HCT116 (cell line): ENCODE measurements around the gene MAPK8IP1. TPM values are rescaled to one million over a fixed set of nuclear protein-coding genes. Genes with fewer than 3 reads are reported as not detected.

Experiments used
- ATAC-seq: fragments of 200-7000 bp; cut with Tn5 transposase; 2 replicates; pipeline ENCODE4 v1.9.1; 2020; ENCODE audit warnings: mild to moderate bottlenecking, moderate library complexity
- BruUV-seq: library from RNA; stranded (reverse); fragments of 400-500 nt; replicated peaks from 2 replicates; lab custom pipeline; 2021; lab: Mats Ljungman, UMichigan
- CTCF ChIA-PET: fragments of 300-600 bp; sonication (Branson Sonifier 250); formaldehyde crosslinking; loops from one replicate; lab custom pipeline; 2021; ENCODE audit warnings: antibody characterized with exemption; lab: Charles Lee
- POLR2A ChIA-PET: fragments of 300-600, 350-600 bp; sonication (Branson Sonifier 250); formaldehyde crosslinking; loops from one replicate; lab custom pipeline; 2021; ENCODE audit warnings: antibody characterized with exemption; lab: Charles Lee
- RAD21 ChIA-PET, 2 experiments: fragments of 300-600 bp; sonication (Branson Sonifier 250); formaldehyde crosslinking; loops; one replicate each; lab custom pipeline; 2023; ENCODE audit warnings: low total read pairs in 2 of 2; ENCODE audit not compliant: uncharacterized antibody in 2 of 2, unreplicated experiment in 2 of 2, low non-redundant PET in 1 of 2; lab: Charles Lee
- DNase-seq: peaks from one replicate; pipeline ENCODE4 v3.0.0-alpha.2; 2010; ENCODE audit warnings: low read depth, low spot score
- H2AFZ ChIP-seq: fragments of 200-600 bp; shearing (Covaris generic), sonication (generic); 2 replicates; pipeline ENCODE4 v1.6.1; 2017; ENCODE audit warnings: low read depth, mixed run types, mixed read lengths, antibody characterized with exemption, low read length; ENCODE audit not compliant: poor library complexity, severe bottlenecking
- H3K27ac ChIP-seq: 2 replicates; pipeline ENCODE4 v1.5.1; 2012; ENCODE audit warnings: low read depth, low read length
- H3K27me3 ChIP-seq: fragments of 200-600 bp; sonication (generic); 2 replicates; pipeline ENCODE4 v1.6.1; 2016; ENCODE audit warnings: mixed run types, low read length, mixed read lengths; ENCODE audit not compliant: insufficient read depth
- H3K36me3 ChIP-seq, 2 experiments: fragments of 200-500 bp in 1 of 2; fragments of 200-600 bp in 1 of 2; sonication (Bioruptor generic) in 1 of 2; sonication (generic) in 1 of 2; 2 replicates each; pipeline versions ENCODE4 v1.5.1 to v1.6.1; 2014 to 2016; ENCODE audit warnings: low read length in 2 of 2, inconsistent platforms in 1 of 2, mixed read lengths in 1 of 2, mixed run types in 1 of 2; ENCODE audit not compliant: insufficient read depth in 2 of 2, control insufficient read depth in 1 of 2
- H3K4me1 ChIP-seq, 2 experiments: fragments of 200-600 bp in 1 of 2; sonication (generic) in 1 of 2; 2 replicates each; pipeline versions ENCODE4 v1.5.1 to v1.6.1; 2012 to 2017; ENCODE audit warnings: low read length in 2 of 2, inconsistent platforms in 1 of 2, mild to moderate bottlenecking in 1 of 2, mixed read lengths in 1 of 2, mixed run types in 1 of 2, moderate library complexity in 1 of 2; ENCODE audit not compliant: insufficient read depth in 2 of 2, control insufficient read depth in 1 of 2
- H3K4me2 ChIP-seq: fragments of 200-600 bp; sonication (generic); 2 replicates; pipeline ENCODE4 v1.6.1; 2017; ENCODE audit warnings: mixed run types, low read length, mixed read lengths
- H3K4me3 ChIP-seq, 2 experiments: fragments of 200-600 bp in 1 of 2; sonication (generic) in 1 of 2; replicated peaks in 1 of 2; 2 replicates each; pipeline ENCODE4 v1.5.1; 2011 to 2016; ENCODE audit warnings: low read length in 2 of 2, control low read depth in 1 of 2, low read depth in 1 of 2, mild to moderate bottlenecking in 1 of 2, mixed read lengths in 1 of 2, mixed run types in 1 of 2
- H3K79me2 ChIP-seq: fragments of 200-600 bp; sonication (generic); 2 replicates; pipeline ENCODE4 v1.6.1; 2017; ENCODE audit warnings: mild to moderate bottlenecking, mixed run types, low read length, moderate library complexity, mixed read lengths; ENCODE audit not compliant: insufficient read depth
- H3K9ac ChIP-seq: fragments of 200-600 bp; sonication (generic); 2 replicates; pipeline ENCODE4 v1.6.1; 2016; ENCODE audit warnings: low read length, mixed read lengths
- H3K9me2 ChIP-seq: fragments of 200-600 bp; sonication (generic), shearing (Covaris generic); 2 replicates; pipeline ENCODE4 v1.6.1; 2017; ENCODE audit warnings: mixed run types, mild to moderate bottlenecking, moderate library complexity; ENCODE audit not compliant: insufficient read depth
- H3K9me3 ChIP-seq, 2 experiments: fragments of 200-500 bp in 1 of 2; fragments of 200-600 bp in 1 of 2; sonication (Bioruptor generic) in 1 of 2; sonication (generic) in 1 of 2; 2 replicates each; pipeline ENCODE4 v1.6.1; 2014 to 2017; ENCODE audit warnings: low read length in 2 of 2, mixed read lengths in 2 of 2, inconsistent platforms in 1 of 2, low read depth in 1 of 2, mild to moderate bottlenecking in 1 of 2, mixed run types in 1 of 2, moderate library complexity in 1 of 2; ENCODE audit not compliant: control insufficient read depth in 1 of 2, insufficient read depth in 1 of 2
- H4K20me1 ChIP-seq: fragments of 200-600 bp; sonication (generic), shearing (Covaris generic); 2 replicates; pipeline ENCODE4 v1.6.1; 2017; ENCODE audit warnings: mixed run types, mild to moderate bottlenecking, moderate library complexity; ENCODE audit not compliant: insufficient read depth
- CBX3 ChIP-seq: IDR thresholded peaks from 2 replicates; pipeline ENCODE4 v1.6.1; 2012; ENCODE audit warnings: low read depth
- EGR1 ChIP-seq: IDR thresholded peaks from 2 replicates; pipeline ENCODE4 v1.6.1; 2012; ENCODE audit warnings: low read depth
- EZH2phosphoT487 ChIP-seq: fragments of 200-600 bp; IDR thresholded peaks from 2 replicates; pipeline ENCODE4 v1.6.1; 2018; ENCODE audit warnings: antibody characterized with exemption, borderline replicate concordance
- FOSL1 ChIP-seq: IDR thresholded peaks from 2 replicates; pipeline ENCODE4 v1.6.1; 2012; ENCODE audit warnings: low read depth
- JUND ChIP-seq: IDR thresholded peaks from 2 replicates; pipeline ENCODE4 v1.6.1; 2012
- POLR2A ChIP-seq: IDR thresholded peaks from 2 replicates; pipeline ENCODE4 v1.7.0; 2011; ENCODE audit warnings: borderline replicate concordance; ENCODE audit not compliant: insufficient read depth, insufficient read length; ENCODE audit errors: extremely low read depth
- SIN3A ChIP-seq: IDR thresholded peaks from 2 replicates; pipeline ENCODE4 v1.6.1; 2012; ENCODE audit warnings: low read depth
- SP1 ChIP-seq: IDR thresholded peaks from 2 replicates; pipeline ENCODE4 v1.6.1; 2012; ENCODE audit warnings: low read depth
- TCF7L2 ChIP-seq: IDR thresholded peaks from 2 replicates; pipeline ENCODE4 v1.7.0; 2011; ENCODE audit warnings: borderline replicate concordance, inconsistent platforms; ENCODE audit not compliant: insufficient read depth, insufficient read length; ENCODE audit errors: extremely low read depth
- YY1 ChIP-seq: IDR thresholded peaks from 2 replicates; pipeline ENCODE4 v1.6.1; 2011; ENCODE audit warnings: low read length, low read depth, moderate library complexity, mild to moderate bottlenecking; ENCODE audit not compliant: insufficient replicate concordance; ENCODE audit errors: extremely low read depth
- ZFX ChIP-seq: fragments of 450-650 bp; IDR thresholded peaks from 2 replicates; pipeline ENCODE4 v1.6.1; 2017
- ZNF274 ChIP-seq: fragments of 200-500 bp; sonication (Bioruptor generic); IDR thresholded peaks from 2 replicates; pipeline ENCODE4 v1.6.1; 2014; ENCODE audit warnings: mild to moderate bottlenecking, low read depth, low read length, inconsistent platforms
- intact Hi-C: fragments of 100-400 bp; cut with micrococcal nuclease; formaldehyde crosslinking; loops from 2 replicates; pipeline ENCODE4 v1.10.0; 2022
- total RNA-seq: library from RNA; stranded (reverse); gene quantifications from one replicate; pipeline ENCODE4 v1.2.1, GENCODE V29; 2021; ENCODE audit not compliant: unreplicated experiment
- TF ChIP-seq, protein P1 (sequence below): IDR thresholded peaks from 2 replicates; pipeline ENCODE4 v1.6.1; 2011; ENCODE audit warnings: mild to moderate bottlenecking, low read length, moderate library complexity; ENCODE audit not compliant: insufficient replicate concordance; ENCODE audit errors: extremely low read depth
- TF ChIP-seq, protein P2 (sequence below): IDR thresholded peaks from 2 replicates; pipeline ENCODE4 v1.6.1; 2012
- TF ChIP-seq, protein P3 (sequence below): IDR thresholded peaks from 2 replicates; pipeline ENCODE4 v1.6.1; 2012
- TF ChIP-seq, protein P4 (sequence below): IDR thresholded peaks from 2 replicates; pipeline ENCODE4 v1.6.1; 2012; ENCODE audit warnings: low read depth

The MAPK8IP1 gene
- total RNA-seq, 1 experiment from 2014 or later, result 10.1 TPM

DNA sequence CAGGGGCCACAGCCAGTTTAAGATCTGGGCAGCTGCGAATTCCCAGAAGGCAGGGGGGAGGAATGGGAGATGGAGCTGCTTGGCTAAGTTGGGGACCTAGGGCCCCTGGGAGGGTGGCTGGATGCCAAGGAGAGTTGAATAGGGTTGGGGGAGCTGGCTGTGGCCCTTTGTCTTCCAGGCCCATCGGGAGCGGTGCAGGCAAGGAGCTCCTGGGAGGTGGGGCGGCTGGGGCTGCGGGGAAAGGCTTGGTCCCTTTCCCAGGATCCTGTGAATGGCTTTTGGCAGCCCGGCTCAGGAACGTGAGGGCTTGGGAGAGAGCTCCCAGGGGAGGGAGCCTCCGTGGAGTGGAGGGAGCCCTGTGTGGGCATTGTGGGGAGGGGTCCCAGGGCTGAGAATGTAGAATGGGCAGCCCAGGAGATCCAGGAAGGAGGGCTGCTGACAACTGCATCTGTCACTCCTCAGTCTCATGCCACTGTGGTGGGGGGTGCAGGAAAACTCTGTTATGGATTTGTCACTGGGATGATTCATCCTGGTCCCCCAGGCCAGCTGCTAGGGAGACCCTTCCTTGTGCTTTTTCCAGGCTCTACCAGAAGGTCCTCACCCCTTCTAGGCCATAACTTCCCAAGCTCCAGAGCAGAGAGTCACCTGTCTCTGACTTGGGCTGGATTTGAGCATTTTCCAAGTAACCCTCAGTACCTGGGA lies 15.6 kb downstream of the MAPK8IP1 start (continued):
- TF ChIP-seq, protein P1, sequence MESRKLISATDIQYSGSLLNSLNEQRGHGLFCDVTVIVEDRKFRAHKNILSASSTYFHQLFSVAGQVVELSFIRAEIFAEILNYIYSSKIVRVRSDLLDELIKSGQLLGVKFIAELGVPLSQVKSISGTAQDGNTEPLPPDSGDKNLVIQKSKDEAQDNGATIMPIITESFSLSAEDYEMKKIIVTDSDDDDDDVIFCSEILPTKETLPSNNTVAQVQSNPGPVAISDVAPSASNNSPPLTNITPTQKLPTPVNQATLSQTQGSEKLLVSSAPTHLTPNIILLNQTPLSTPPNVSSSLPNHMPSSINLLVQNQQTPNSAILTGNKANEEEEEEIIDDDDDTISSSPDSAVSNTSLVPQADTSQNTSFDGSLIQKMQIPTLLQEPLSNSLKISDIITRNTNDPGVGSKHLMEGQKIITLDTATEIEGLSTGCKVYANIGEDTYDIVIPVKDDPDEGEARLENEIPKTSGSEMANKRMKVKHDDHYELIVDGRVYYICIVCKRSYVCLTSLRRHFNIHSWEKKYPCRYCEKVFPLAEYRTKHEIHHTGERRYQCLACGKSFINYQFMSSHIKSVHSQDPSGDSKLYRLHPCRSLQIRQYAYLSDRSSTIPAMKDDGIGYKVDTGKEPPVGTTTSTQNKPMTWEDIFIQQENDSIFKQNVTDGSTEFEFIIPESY, result no peak
- TF ChIP-seq TCF7L2 (no peak), SIN3A (no peak), YY1 (no peak), FOSL1 (no peak), ZNF274 (no peak)

DNA sequence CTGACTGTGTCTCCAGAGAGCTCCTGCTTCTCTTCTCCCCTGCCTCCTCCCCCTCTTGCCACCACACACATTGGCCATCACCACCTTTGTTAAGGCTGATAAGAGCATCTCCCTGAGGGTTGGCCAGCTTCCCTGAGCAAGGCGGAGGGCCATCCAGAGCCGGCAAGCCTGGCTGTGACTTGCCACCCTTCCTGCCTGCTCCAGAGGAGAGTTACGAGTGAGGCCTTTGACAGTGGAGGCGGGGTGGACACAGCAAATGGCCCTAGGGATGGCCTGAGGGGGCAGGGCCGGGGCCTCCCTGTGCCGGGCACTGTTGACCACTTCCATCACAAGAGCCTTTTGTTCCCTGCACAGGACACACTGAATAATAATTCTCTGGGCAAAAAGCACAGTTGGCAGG lies 16.2 kb downstream of the MAPK8IP1 start:
- intact Hi-C loops, result no loop called here
- H3K36me3 ChIP-seq, result no peaks in the 10 kb centered on the region
- no peaks in the 10 kb centered on the region for H4K20me1 ChIP-seq
- H2AFZ ChIP-seq, result no peak overlapping the region
- no peaks in the 10 kb centered on the region for H3K27me3 ChIP-seq
- TF ChIP-seq FOSL1, result no peak
- TF ChIP-seq YY1, result no peak
- TF ChIP-seq EZH2phosphoT487, result no peak
- no peak for TF ChIP-seq ZNF274
- no peak for TF ChIP-seq CBX3
- no peak for TF ChIP-seq SP1
- TF ChIP-seq, protein P2, sequence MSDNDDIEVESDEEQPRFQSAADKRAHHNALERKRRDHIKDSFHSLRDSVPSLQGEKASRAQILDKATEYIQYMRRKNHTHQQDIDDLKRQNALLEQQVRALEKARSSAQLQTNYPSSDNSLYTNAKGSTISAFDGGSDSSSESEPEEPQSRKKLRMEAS, result no peak
- no peak for TF ChIP-seq JUND
- TF ChIP-seq SIN3A, result no peak
- no peak for TF ChIP-seq EGR1
- TF ChIP-seq, protein P1, result no peak
- no peak for TF ChIP-seq ZFX
- TF ChIP-seq TCF7L2, result no peak
- TF ChIP-seq, protein P3, sequence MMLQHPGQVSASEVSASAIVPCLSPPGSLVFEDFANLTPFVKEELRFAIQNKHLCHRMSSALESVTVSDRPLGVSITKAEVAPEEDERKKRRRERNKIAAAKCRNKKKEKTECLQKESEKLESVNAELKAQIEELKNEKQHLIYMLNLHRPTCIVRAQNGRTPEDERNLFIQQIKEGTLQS, result no peak
- TF ChIP-seq, protein P4, sequence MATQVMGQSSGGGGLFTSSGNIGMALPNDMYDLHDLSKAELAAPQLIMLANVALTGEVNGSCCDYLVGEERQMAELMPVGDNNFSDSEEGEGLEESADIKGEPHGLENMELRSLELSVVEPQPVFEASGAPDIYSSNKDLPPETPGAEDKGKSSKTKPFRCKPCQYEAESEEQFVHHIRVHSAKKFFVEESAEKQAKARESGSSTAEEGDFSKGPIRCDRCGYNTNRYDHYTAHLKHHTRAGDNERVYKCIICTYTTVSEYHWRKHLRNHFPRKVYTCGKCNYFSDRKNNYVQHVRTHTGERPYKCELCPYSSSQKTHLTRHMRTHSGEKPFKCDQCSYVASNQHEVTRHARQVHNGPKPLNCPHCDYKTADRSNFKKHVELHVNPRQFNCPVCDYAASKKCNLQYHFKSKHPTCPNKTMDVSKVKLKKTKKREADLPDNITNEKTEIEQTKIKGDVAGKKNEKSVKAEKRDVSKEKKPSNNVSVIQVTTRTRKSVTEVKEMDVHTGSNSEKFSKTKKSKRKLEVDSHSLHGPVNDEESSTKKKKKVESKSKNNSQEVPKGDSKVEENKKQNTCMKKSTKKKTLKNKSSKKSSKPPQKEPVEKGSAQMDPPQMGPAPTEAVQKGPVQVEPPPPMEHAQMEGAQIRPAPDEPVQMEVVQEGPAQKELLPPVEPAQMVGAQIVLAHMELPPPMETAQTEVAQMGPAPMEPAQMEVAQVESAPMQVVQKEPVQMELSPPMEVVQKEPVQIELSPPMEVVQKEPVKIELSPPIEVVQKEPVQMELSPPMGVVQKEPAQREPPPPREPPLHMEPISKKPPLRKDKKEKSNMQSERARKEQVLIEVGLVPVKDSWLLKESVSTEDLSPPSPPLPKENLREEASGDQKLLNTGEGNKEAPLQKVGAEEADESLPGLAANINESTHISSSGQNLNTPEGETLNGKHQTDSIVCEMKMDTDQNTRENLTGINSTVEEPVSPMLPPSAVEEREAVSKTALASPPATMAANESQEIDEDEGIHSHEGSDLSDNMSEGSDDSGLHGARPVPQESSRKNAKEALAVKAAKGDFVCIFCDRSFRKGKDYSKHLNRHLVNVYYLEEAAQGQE, result no peak
- no peak for TF ChIP-seq POLR2A
- H3K9ac ChIP-seq, result no peak overlapping the region
- no peaks in the 10 kb centered on the region for H3K9me2 ChIP-seq
- DNase-seq (no peak), ATAC-seq (no peak)
- no peaks in the 10 kb centered on the region for H3K9me3 ChIP-seq
- ChIA-PET RAD21 (no interaction called here), POLR2A (no interaction called here), CTCF (no interaction called here)
- H3K79me2 ChIP-seq, result no peaks in the 10 kb centered on the region
- H3K27ac ChIP-seq, result no peak overlapping the region
- peaks cover 6 to 19% of the 10 kb centered on the region in 2 experiments; a peak in 3 of 4 replicates for H3K4me1 ChIP-seq
- BruUV-seq, result no TSS peak
- no peak overlapping the region for H3K4me2 ChIP-seq
- no peak overlapping the region for H3K4me3 ChIP-seq
